Progenitor cell of endocrine pancreas (in vitro differentiated cells): ENCODE results near the gene KRT72. TPM values are rescaled to one million over a fixed set of nuclear protein-coding genes. Genes with fewer than 3 reads are reported as not detected.

ENCODE experiments used
- DNase-seq: peaks from one replicate; pipeline ENCODE4 v3.0.0; 2021; ENCODE audit warnings: low spot score; ENCODE audit not compliant: unreplicated experiment
- H3K27ac Mint-ChIP-seq: 2 replicates; pipeline ENCODE4 v1.8.0; 2021; ENCODE audit warnings: mild to moderate bottlenecking, moderate library complexity, mixed read lengths
- H3K27me3 Mint-ChIP-seq: 2 replicates; pipeline ENCODE4 v1.8.0; 2021; ENCODE audit warnings: mixed read lengths
- H3K36me3 Mint-ChIP-seq: 2 replicates; pipeline ENCODE4 v1.8.0; 2022; ENCODE audit warnings: mixed read lengths; ENCODE audit not compliant: insufficient read depth
- H3K4me1 Mint-ChIP-seq: 2 replicates; pipeline ENCODE4 v1.8.0; 2021; ENCODE audit warnings: low read depth, mixed read lengths
- H3K4me3 Mint-ChIP-seq: 2 replicates; pipeline ENCODE4 v1.8.0; 2021; ENCODE audit warnings: low read depth, mild to moderate bottlenecking, moderate library complexity, mixed read lengths
- H3K9me3 Mint-ChIP-seq: 2 replicates; pipeline ENCODE4 v1.8.0; 2021; ENCODE audit warnings: low read depth, mixed read lengths
- long read RNA-seq: library from polyadenylated mRNA; unstranded; transcript quantifications from one replicate; pipeline ENCODE4 v2.0.0, GENCODE V29; 2020
- total RNA-seq: library from RNA; stranded (reverse); gene quantifications from 2 replicates; pipeline ENCODE4 v1.2.1, GENCODE V29; 2021
- TF ChIP-seq, protein P1 (sequence below): fragments of 200-600 bp; sonication (generic); IDR thresholded peaks from one replicate; pipeline ENCODE4 v1.5.0; 2021; ENCODE audit warnings: antibody characterized with exemption, mild to moderate bottlenecking; ENCODE audit not compliant: unreplicated experiment

The KRT72 gene
- not detected in 2 replicates for total RNA-seq
- long read RNA-seq = 0 reads

DNA sequence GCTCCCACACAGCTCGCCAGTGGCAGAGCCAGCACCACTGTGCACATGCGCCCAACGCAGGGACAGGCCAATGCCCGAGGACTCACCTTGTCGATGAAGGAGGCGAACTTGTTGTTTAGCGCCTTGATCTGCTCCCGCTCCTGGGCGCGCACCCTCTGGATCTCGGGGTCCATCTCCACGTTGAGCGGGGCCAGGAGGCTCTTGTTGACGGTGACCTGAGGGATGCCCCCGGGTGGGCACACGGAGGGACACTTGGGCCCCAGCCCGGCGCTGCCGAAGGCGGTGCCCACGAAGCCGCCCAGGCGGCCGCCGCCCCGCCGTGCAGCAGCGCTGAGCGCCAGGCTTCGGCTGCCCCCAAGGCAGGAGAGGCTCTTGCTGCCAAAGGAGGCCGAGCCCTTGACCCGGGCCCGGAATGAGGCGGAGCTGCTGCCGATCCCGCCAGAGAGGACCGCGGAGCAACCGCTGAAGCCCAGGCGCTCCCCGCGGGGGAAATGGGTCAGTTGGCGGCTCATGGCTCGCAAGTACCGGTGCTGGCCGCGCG, at the start of gene KRT72:
Gene KRT72 (minus strand): TSS at position 523 of the 541 bp plus-strand sequence. CDS start 11 bp downstream, at position 512.
- DNase-seq = no peak
- Mint-ChIP-seq H3K4me1 (peaks cover 1% of the 10 kb centered on the region), H3K36me3 (no peaks in the 10 kb centered on the region), H3K9me3 (no peaks in the 10 kb centered on the region), H3K27ac (no peak within 1 kb of the TSS), H3K4me3 (no peak within 1 kb of the TSS), H3K27me3 (peaks cover 62% of the 10 kb centered on the region)
- TF ChIP-seq, protein P1, sequence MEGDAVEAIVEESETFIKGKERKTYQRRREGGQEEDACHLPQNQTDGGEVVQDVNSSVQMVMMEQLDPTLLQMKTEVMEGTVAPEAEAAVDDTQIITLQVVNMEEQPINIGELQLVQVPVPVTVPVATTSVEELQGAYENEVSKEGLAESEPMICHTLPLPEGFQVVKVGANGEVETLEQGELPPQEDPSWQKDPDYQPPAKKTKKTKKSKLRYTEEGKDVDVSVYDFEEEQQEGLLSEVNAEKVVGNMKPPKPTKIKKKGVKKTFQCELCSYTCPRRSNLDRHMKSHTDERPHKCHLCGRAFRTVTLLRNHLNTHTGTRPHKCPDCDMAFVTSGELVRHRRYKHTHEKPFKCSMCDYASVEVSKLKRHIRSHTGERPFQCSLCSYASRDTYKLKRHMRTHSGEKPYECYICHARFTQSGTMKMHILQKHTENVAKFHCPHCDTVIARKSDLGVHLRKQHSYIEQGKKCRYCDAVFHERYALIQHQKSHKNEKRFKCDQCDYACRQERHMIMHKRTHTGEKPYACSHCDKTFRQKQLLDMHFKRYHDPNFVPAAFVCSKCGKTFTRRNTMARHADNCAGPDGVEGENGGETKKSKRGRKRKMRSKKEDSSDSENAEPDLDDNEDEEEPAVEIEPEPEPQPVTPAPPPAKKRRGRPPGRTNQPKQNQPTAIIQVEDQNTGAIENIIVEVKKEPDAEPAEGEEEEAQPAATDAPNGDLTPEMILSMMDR = no peak

DNA sequence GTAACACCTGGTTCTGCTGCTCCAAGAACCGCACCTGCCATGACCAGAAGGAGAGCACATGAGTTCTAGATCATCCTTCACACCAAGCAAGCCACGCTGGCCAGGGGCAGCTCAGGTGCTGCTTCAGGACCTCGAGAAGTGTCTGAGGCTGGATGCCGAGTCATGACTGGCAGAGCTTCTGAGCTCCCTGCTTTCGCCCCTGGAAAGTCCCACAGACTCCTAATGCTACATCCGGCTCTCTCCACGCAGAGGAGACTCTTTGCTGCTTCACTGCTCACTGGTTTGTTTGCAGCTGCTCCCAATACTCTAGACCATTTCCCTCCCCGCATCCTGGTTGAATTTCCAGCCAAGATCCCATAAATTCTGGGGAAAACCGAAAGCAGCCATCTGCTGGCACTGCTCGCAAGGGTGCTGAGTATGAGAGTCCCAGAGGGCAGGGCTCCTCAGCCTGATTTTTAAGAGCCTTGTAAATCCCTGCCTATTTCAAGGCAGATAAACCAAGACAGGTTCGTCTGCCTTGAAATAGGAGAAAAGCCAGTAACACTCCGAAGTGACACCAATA, 49.3 kb upstream of the KRT72 start:
- no peaks in the 10 kb centered on the region for H3K4me1 Mint-ChIP-seq
- H3K36me3 Mint-ChIP-seq = no peaks in the 10 kb centered on the region
- DNase-seq = no peak
- TF ChIP-seq, protein P1 = no peak
- H3K27ac Mint-ChIP-seq = no peak overlapping the region
- no peak overlapping the region for H3K4me3 Mint-ChIP-seq
- peaks cover 49% of the 10 kb centered on the region for H3K27me3 Mint-ChIP-seq
- H3K9me3 Mint-ChIP-seq = no peaks in the 10 kb centered on the region

DNA sequence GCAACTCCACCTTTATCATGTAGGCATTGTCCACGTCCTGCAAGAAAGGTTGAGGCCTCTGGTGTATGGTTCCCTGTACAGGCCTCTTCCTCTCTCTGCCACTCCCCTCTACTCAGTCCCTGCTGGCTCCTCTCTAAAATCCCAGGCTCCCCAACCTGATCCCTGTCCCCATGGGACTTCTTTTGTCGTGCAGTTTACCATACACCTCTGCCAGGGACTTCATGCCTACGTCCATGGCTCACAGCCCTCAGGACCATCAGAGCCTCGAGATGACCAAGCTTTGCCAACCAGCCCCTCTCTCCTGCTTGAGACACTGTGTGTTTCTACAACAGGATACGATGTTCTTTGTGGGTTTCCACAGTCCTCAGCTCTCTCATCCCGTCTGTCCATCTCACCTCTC, 47.8 kb upstream of the KRT72 start:
- H3K36me3 Mint-ChIP-seq = no peaks in the 10 kb centered on the region
- H3K27ac Mint-ChIP-seq = no peak overlapping the region
- H3K9me3 Mint-ChIP-seq = no peaks in the 10 kb centered on the region
- no peak for DNase-seq
- TF ChIP-seq, protein P1 = no peak
- H3K4me3 Mint-ChIP-seq = no peak overlapping the region
- H3K4me1 Mint-ChIP-seq = no peaks in the 10 kb centered on the region
- H3K27me3 Mint-ChIP-seq = peaks cover 55% of the 10 kb centered on the region

DNA sequence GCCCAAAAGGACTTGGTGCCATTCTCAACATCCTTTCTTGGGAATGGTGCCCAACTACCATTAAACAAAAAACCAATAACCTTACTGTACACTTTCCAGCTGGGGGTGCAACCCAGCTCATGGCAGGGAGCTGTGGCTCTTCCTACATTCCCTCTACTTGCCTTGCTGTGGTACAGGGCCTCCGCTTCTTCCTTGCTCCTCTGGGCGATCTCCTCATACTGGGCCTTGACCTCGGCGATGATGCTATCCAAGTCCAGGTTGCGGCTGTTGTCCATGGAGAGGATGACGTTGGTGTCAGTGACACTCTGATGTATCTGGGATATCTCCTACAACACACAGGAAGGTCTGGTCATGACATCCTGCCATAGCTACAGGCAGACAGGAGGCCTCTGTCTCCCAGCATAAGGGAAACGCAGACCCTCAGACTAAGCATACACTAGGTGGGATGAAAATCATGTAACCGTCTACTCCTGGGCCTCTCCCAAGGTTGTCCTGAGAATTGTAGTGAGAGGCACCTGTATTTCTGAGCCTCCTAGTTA, 46.8 kb upstream of the KRT72 start:
- no peak for DNase-seq
- no peaks in the 10 kb centered on the region for H3K4me1 Mint-ChIP-seq
- no peak overlapping the region for H3K4me3 Mint-ChIP-seq
- TF ChIP-seq, protein P1 = no peak
- H3K36me3 Mint-ChIP-seq = no peaks in the 10 kb centered on the region
- H3K27me3 Mint-ChIP-seq = peaks cover 54% of the 10 kb centered on the region
- H3K9me3 Mint-ChIP-seq = no peaks in the 10 kb centered on the region
- no peak overlapping the region for H3K27ac Mint-ChIP-seq

DNA sequence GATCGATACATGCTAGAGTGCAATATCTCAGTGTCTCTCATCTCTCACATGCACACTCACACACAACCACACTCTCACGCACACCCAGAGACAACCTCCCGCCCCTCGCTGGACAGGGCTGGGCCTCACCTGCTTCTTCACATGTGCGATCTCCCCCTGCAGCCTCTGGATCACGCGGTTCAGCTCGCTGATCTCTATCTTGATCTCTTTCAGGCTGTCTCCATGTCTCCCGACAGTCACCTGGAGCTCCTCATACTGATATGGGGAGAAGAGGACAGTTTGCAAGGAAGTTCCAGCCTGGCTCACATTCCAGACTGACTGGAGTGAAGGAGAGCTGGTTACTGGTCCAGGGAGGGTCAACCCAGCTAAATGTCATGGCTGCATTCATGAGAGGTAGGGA, 46.3 kb upstream of the KRT72 start:
- no peaks in the 10 kb centered on the region for H3K4me1 Mint-ChIP-seq
- H3K4me3 Mint-ChIP-seq = no peak overlapping the region
- TF ChIP-seq, protein P1 = no peak
- H3K36me3 Mint-ChIP-seq = no peaks in the 10 kb centered on the region
- no peak for DNase-seq
- no peak overlapping the region for H3K27ac Mint-ChIP-seq
- H3K27me3 Mint-ChIP-seq = peaks cover 53% of the 10 kb centered on the region
- H3K9me3 Mint-ChIP-seq = no peaks in the 10 kb centered on the region
